HepG2 (cell line): ENCODE results near the gene WHAMM. TPM values are rescaled to one million over a fixed set of nuclear protein-coding genes. Genes with fewer than 3 reads are reported as not detected.
A peak's percentile ranks its signal among the peaks of the same experiment; 100 is the strongest.

Experiments used
- ATF5 ChIP-seq: sonication (generic); formaldehyde crosslinking; IDR thresholded peaks from 2 replicates; pipeline ENCODE4 v1.4.0; 2020; ENCODE audit warnings: mild to moderate bottlenecking, low read depth, missing genetic modification reagents
- CEBPZ ChIP-seq: IDR thresholded peaks from 2 replicates; pipeline ENCODE4 v1.6.1; 2012; ENCODE audit warnings: low read length, improper control_type of control experiment
- DBP ChIP-seq: sonication (generic); formaldehyde crosslinking; IDR thresholded peaks from 2 replicates; pipeline ENCODE4 v1.4.0; 2020; ENCODE audit warnings: missing genetic modification reagents; ENCODE audit errors: not compliant biosample characterization
- GFI1 ChIP-seq: sonication (generic); formaldehyde crosslinking; IDR thresholded peaks from 2 replicates; pipeline ENCODE4 v1.5.0; 2020; ENCODE audit warnings: missing genetic modification reagents, mild to moderate bottlenecking, borderline replicate concordance
- HMGXB3 ChIP-seq: sonication (generic); formaldehyde crosslinking; IDR thresholded peaks from 2 replicates; pipeline ENCODE4 v1.4.0; 2020; ENCODE audit warnings: missing genetic modification reagents, borderline replicate concordance
- ISL2 ChIP-seq: sonication (generic); formaldehyde crosslinking; IDR thresholded peaks from 2 replicates; pipeline ENCODE4 v1.5.0; 2020; ENCODE audit warnings: missing genetic modification reagents
- NR2F2 ChIP-seq: IDR thresholded peaks from 2 replicates; pipeline ENCODE4 v1.6.1; 2012; ENCODE audit warnings: low read depth, inconsistent platforms, borderline replicate concordance
- RBM22 ChIP-seq: fragments of 200-400 bp; formaldehyde crosslinking; optimal IDR thresholded peaks from 2 replicates; pipeline ENCODE3; 2017; ENCODE audit warnings: mild to moderate bottlenecking, low read length, moderate library complexity
- REL ChIP-seq: sonication (generic); formaldehyde crosslinking; conservative IDR thresholded peaks from 2 replicates; pipeline ENCODE4 v1.8.0; 2022; ENCODE audit warnings: mild to moderate bottlenecking, missing genetic modification reagents, moderate library complexity
- RNF219 ChIP-seq: sonication (generic); formaldehyde crosslinking; IDR thresholded peaks from 2 replicates; pipeline ENCODE4 v1.5.0; 2020; ENCODE audit warnings: mild to moderate bottlenecking, missing genetic modification reagents
- SSRP1 ChIP-seq: IDR thresholded peaks from 2 replicates; pipeline ENCODE4 v1.6.1; 2016; ENCODE audit warnings: control low read depth
- SUZ12 ChIP-seq: fragments of 150-350 bp; IDR thresholded peaks from 2 replicates; pipeline ENCODE4 v1.6.1; 2014; ENCODE audit warnings: low read depth, low read length
- TBL1XR1 ChIP-seq: fragments of 150-350 bp; IDR thresholded peaks from 2 replicates; pipeline ENCODE4 v1.6.1; 2014; ENCODE audit warnings: borderline replicate concordance, low read length; ENCODE audit not compliant: partially characterized antibody
- ZBTB43 ChIP-seq: sonication (generic); formaldehyde crosslinking; conservative IDR thresholded peaks from 2 replicates; pipeline ENCODE4 v1.4.0; 2020; ENCODE audit warnings: missing genetic modification reagents
- ZMYM2 ChIP-seq: sonication (generic); formaldehyde crosslinking; IDR thresholded peaks from 2 replicates; pipeline ENCODE4 v1.8.0; 2022; ENCODE audit warnings: mild to moderate bottlenecking, missing genetic modification reagents
- ZNF251 ChIP-seq: sonication (generic); formaldehyde crosslinking; IDR thresholded peaks from 2 replicates; pipeline ENCODE4 v1.9.0; 2021; ENCODE audit warnings: mild to moderate bottlenecking, missing genetic modification reagents
- polyA plus RNA-seq, 8 experiments: library from polyadenylated mRNA; depleted of rRNA in 3 of 8; stranded (reverse) in 7 of 8; unstranded in 1 of 8; fragments of >200 nt; fragmentation: Illumina TruSeq in 4 of 8; extraction: Trizol in 4 of 8; gene quantifications; 2 replicates each; pipeline versions ENCODE4 v1.2.1 to v1.2.3, GENCODE V29; 2011 to 2016; ENCODE audit warnings: low read depth in 4 of 8, missing spikeins in 1 of 8, mixed read lengths in 1 of 8; ENCODE audit not compliant: insufficient read depth in 1 of 8
- total RNA-seq, 5 experiments: library from RNA; depleted of rRNA; stranded (reverse); fragments of >200 nt; fragmentation: Illumina TruSeq; extraction: Trizol; gene quantifications; 2 replicates each; pipeline ENCODE4 v1.2.3, GENCODE V29; 2016; ENCODE audit warnings: low read depth in 1 of 5

The WHAMM gene
- total and polyA plus RNA-seq, 2 of the 13 experiments (the other 11 are each of a cell fraction or from before 2014, with no cell fraction given): 2.9 to 3.0 TPM

- no peak for TF ChIP-seq ATF5 (CRISPR knock-in tag)
- TF ChIP-seq SUZ12: no peak
- no peak for TF ChIP-seq DBP (CRISPR knock-in tag)
- TF ChIP-seq ZNF251: no peak
- peak; percentile 52; the same call in 1 of the 2 replicates for TF ChIP-seq ISL2 (CRISPR knock-in tag)
- TF ChIP-seq ZBTB43 (CRISPR knock-in tag): no peak
- no peak for TF ChIP-seq SSRP1 (CRISPR knock-in tag)
- no peak for TF ChIP-seq RNF219 (CRISPR knock-in tag)
- TF ChIP-seq HMGXB3 (CRISPR knock-in tag): no peak
- no peak for TF ChIP-seq ZMYM2 (CRISPR knock-in tag)
- no peak for TF ChIP-seq NR2F2
- TF ChIP-seq RBM22: no peak
- TF ChIP-seq REL (CRISPR knock-in tag): no peak
- TF ChIP-seq TBL1XR1: no peak
- no peak for TF ChIP-seq CEBPZ
- no peak for TF ChIP-seq GFI1 (CRISPR knock-in tag)
These were observed at the start of gene WHAMM (continued) for GRCh38 chr15:82809308-82810060.
